CD4-positive, alpha-beta T cell (primary cell): ENCODE measurements around the gene UBTD2. TPM values are rescaled to one million over a fixed set of nuclear protein-coding genes. Genes with fewer than 3 reads are reported as not detected.
A peak's percentile ranks its signal among the peaks of the same experiment; 100 is the strongest.

ENCODE experiments used
- ATAC-seq: fragments of 200-7000 bp; cut with Tn5 transposase; one replicate; pipeline ENCODE4 v1.10.0; 2022; ENCODE audit warnings: mild to moderate bottlenecking; ENCODE audit not compliant: poor library complexity
- CTCF ChIA-PET: fragments of 350-600 bp; sonication (Branson Sonifier 250); formaldehyde crosslinking; loops from one replicate; lab custom pipeline; 2021; ENCODE audit warnings: antibody characterized with exemption, inconsistent platforms; lab: Charles Lee
- POLR2A ChIA-PET: fragments of 350-600 bp; sonication (Branson Sonifier 250); formaldehyde crosslinking; loops from one replicate; lab custom pipeline; 2021; ENCODE audit warnings: antibody characterized with exemption, inconsistent platforms; lab: Charles Lee
- DNase-seq, 14 experiments: peaks; one replicate each; pipeline ENCODE4 v3.0.0-alpha.2; 2013 to 2020; ENCODE audit warnings: mixed read lengths in 2 of 14
- H3K27ac ChIP-seq, 2 donors: one replicate each; pipeline versions ENCODE4 v1.5.1 to v1.7.0; 2013; ENCODE audit warnings: low read length in 2 of 2, low read depth in 1 of 2, mild to moderate bottlenecking in 1 of 2
- H3K27me3 ChIP-seq, 2 experiments: 1 replicate in 1 of 2; 2 replicates in 1 of 2; pipeline versions ENCODE4 v1.6.1 to v1.7.0; 2013; ENCODE audit warnings: low read length in 2 of 2, control low read depth in 1 of 2, mild to moderate bottlenecking in 1 of 2, moderate library complexity in 1 of 2; ENCODE audit not compliant: insufficient read depth in 2 of 2, control insufficient read depth in 1 of 2
- H3K36me3 ChIP-seq: one replicate; pipeline ENCODE4 v1.6.1; 2013; ENCODE audit warnings: low read length, control low read depth; ENCODE audit not compliant: insufficient read depth
- H3K4me1 ChIP-seq: one replicate; pipeline ENCODE4 v1.6.1; 2013; ENCODE audit warnings: low read length, control low read depth; ENCODE audit not compliant: insufficient read depth
- H3K4me3 ChIP-seq: one replicate; pipeline ENCODE4 v1.5.1; 2013; ENCODE audit warnings: mild to moderate bottlenecking, low read length, moderate library complexity
- H3K9me3 ChIP-seq, 2 experiments: 1 replicate in 1 of 2; 2 replicates in 1 of 2; pipeline versions ENCODE4 v1.6.1 to v1.7.0; 2013; ENCODE audit warnings: low read length in 2 of 2, mild to moderate bottlenecking in 2 of 2, control low read depth in 1 of 2, moderate library complexity in 1 of 2; ENCODE audit not compliant: control insufficient read depth in 1 of 2, insufficient read depth in 1 of 2
- H3K27ac Mint-ChIP-seq: one replicate; pipeline ENCODE4 v1.8.0; 2020; ENCODE audit warnings: mixed read lengths
- H3K27me3 Mint-ChIP-seq: one replicate; pipeline ENCODE4 v1.8.0; 2021; ENCODE audit warnings: mixed read lengths
- H3K36me3 Mint-ChIP-seq: one replicate; pipeline ENCODE4 v1.8.0; 2021; ENCODE audit warnings: low read depth, mixed read lengths
- H3K4me1 Mint-ChIP-seq: one replicate; pipeline ENCODE4 v1.8.0; 2021; ENCODE audit warnings: low read depth, mixed read lengths
- H3K4me3 Mint-ChIP-seq: one replicate; pipeline ENCODE4 v1.8.0; 2020; ENCODE audit warnings: mild to moderate bottlenecking, mixed read lengths
- H3K9me3 Mint-ChIP-seq: one replicate; pipeline ENCODE4 v1.8.0; 2020; ENCODE audit warnings: mixed read lengths
- intact Hi-C, 2 experiments: fragments of 100-400 bp; cut with DNase I in 1 of 2; cut with micrococcal nuclease in 1 of 2; formaldehyde crosslinking; loops; one replicate each; pipeline versions ENCODE4 v1.15.1 to v1.9.0; 2023 to 2025; cut with DNase I, micrococcal nuclease
- total RNA-seq, 174 experiments: library from RNA in 2 of 174; stranded (reverse) in 2 of 174; gene quantifications; one replicate each; pipeline ENCODE4 v1.2.3 and lab custom pipeline; 2021 to 2026
- TF ChIP-seq, protein P1 (sequence below): fragments of 200-600 bp; IDR thresholded peaks from one replicate; pipeline ENCODE4 v1.8.0; 2022; ENCODE audit warnings: antibody characterized with exemption, mild to moderate bottlenecking

Gene UBTD2
- total RNA-seq, 2 experiments from 2014 or later, result 0.66 to 1.1 TPM

DNA sequence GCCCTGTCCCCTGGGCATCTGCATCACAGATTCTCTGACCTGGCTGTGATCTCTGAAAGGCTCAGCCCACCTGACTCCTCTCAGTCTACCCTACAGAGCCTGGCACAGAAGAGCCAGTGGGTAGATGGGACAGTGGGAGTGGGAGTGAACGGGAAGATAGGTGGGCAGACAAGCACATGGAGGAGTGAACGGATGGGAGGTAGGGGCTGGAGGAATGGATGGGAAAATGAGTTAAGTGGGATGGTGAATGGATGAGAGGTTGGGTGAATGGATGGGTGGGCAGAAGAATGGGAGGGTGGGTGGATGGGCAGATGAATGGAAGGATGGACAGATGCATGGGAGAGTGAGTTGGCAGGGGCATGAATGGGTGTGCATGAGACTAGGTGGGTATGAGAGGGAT is 114.3 kb downstream of the UBTD2 start:
- H3K27ac Mint-ChIP-seq, result peak overlapping the region; percentile 98
- Histone ChIP-seq H3K36me3 (peaks cover 60% of the 10 kb centered on the region), H3K4me1 (peaks cover 92% of the 10 kb centered on the region), H3K4me3 (no peak overlapping the region), H3K9me3 (no peaks in the 10 kb centered on the region), H3K27ac (peak overlapping the region in 1 of 2 donors; percentile 37), H3K27me3 (no peaks in the 10 kb centered on the region)
- H3K9me3 Mint-ChIP-seq, result no peaks in the 10 kb centered on the region
- H3K4me3 Mint-ChIP-seq, result peak overlapping the region; percentile 58
- no peak for ATAC-seq
- H3K27me3 Mint-ChIP-seq, result no peaks in the 10 kb centered on the region
- ChIA-PET CTCF (no interaction called here), POLR2A (interaction anchor here (1.0 to 3.8 kb wide), 5 partner anchors 10 to 60 kb away, joined by 3 to 32 read pairs (median 4); partner anchors contain the start of gene STK10)
- H3K36me3 Mint-ChIP-seq, result peaks cover 55% of the 10 kb centered on the region
- intact Hi-C loops, result no loop called here
- peaks cover 82% of the 10 kb centered on the region for H3K4me1 Mint-ChIP-seq
- no peak for DNase-seq
- TF ChIP-seq, protein P1, sequence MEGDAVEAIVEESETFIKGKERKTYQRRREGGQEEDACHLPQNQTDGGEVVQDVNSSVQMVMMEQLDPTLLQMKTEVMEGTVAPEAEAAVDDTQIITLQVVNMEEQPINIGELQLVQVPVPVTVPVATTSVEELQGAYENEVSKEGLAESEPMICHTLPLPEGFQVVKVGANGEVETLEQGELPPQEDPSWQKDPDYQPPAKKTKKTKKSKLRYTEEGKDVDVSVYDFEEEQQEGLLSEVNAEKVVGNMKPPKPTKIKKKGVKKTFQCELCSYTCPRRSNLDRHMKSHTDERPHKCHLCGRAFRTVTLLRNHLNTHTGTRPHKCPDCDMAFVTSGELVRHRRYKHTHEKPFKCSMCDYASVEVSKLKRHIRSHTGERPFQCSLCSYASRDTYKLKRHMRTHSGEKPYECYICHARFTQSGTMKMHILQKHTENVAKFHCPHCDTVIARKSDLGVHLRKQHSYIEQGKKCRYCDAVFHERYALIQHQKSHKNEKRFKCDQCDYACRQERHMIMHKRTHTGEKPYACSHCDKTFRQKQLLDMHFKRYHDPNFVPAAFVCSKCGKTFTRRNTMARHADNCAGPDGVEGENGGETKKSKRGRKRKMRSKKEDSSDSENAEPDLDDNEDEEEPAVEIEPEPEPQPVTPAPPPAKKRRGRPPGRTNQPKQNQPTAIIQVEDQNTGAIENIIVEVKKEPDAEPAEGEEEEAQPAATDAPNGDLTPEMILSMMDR, result no peak

DNA sequence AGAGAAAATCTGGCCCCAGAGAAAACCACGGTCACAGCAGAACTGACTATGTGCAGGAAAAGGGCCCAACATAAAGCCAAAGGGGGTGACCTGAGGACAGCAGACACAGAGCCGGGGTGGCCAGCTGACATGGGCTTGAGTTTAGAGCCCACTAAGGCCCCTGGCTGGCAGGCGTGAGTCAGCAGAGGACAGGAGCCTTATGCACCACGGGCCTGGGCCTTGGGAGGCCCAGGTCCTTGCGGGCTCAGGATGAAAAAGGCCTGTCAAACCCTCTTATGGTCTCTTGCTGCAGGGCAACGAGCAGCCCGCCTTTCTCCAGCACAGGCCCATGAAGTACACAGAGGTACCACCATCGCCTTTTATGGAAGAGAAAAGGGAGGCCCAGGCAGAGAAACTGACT is 115.3 kb downstream of the UBTD2 start:
- ATAC-seq (no peak), DNase-seq (no peak)
- H3K27ac ChIP-seq, result peak overlapping the region; percentile 9 to 37
- H3K9me3 ChIP-seq, result no peaks in the 10 kb centered on the region
- Mint-ChIP-seq H3K27me3 (no peaks in the 10 kb centered on the region), H3K36me3 (peaks cover 56% of the 10 kb centered on the region), H3K4me3 (no peak overlapping the region), H3K4me1 (peaks cover 81% of the 10 kb centered on the region), H3K9me3 (no peaks in the 10 kb centered on the region), H3K27ac (peak overlapping the region; percentile 98)
- peaks cover 61% of the 10 kb centered on the region for H3K36me3 ChIP-seq
- no peak overlapping the region for H3K4me3 ChIP-seq
- ChIA-PET POLR2A (interaction anchor here (1.0 to 3.8 kb wide), 4 partner anchors 11 to 59 kb away, joined by 3 to 32 read pairs (median 6); partner anchors contain the start of gene STK10), CTCF (no interaction called here)
- TF ChIP-seq, protein P1, result no peak
- intact Hi-C loops, result no loop called here
- H3K27me3 ChIP-seq, result no peaks in the 10 kb centered on the region
- peaks cover 92% of the 10 kb centered on the region for H3K4me1 ChIP-seq

DNA sequence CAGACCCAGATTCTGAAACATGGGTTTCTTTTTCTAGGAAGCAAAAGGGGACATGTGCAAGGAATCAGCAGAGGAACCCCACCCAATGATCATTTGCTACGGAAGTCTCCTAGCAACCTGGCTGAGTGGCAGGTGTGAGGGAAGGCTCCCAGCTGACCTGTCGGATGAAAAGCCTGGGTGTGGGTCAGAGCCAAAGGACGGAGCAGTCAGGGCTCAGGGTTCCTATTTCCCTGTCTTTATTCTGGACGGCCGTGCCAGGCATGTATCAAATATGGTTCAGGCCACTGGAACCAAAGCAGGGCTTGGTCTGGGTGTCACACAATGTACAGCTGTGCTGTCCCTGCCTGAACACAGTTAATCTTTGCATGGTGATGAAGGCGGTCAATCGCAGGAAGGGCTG is 115.7 kb downstream of the UBTD2 start:
- H3K4me3 Mint-ChIP-seq, result no peak overlapping the region

More for the DNA sequence above, 115.7 kb downstream of the UBTD2 start:
- peak overlapping the region; percentile 9 to 37 for H3K27ac ChIP-seq
- peaks cover 92% of the 10 kb centered on the region for H3K4me1 ChIP-seq
- POLR2A ChIA-PET, result interaction anchor here (3.8 kb wide), 1 partner anchor 19 kb away, joined by 32 read pairs; the partner anchor contains the start of gene STK10
- no peaks in the 10 kb centered on the region for H3K27me3 Mint-ChIP-seq
- no peaks in the 10 kb centered on the region for H3K9me3 Mint-ChIP-seq
- peak overlapping the region; percentile 98 for H3K27ac Mint-ChIP-seq
- no peaks in the 10 kb centered on the region for H3K9me3 ChIP-seq
- ATAC-seq (no peak), DNase-seq (no peak)
- H3K4me3 ChIP-seq, result no peak overlapping the region
- H3K36me3 Mint-ChIP-seq, result peaks cover 60% of the 10 kb centered on the region
- TF ChIP-seq, protein P1, result no peak
- H3K27me3 ChIP-seq, result no peaks in the 10 kb centered on the region
- peaks cover 65% of the 10 kb centered on the region for H3K36me3 ChIP-seq
- peaks cover 81% of the 10 kb centered on the region for H3K4me1 Mint-ChIP-seq
- CTCF ChIA-PET, result no interaction called here
- intact Hi-C loops, result no loop called here
